Fibroblast of lung (primary cell): ENCODE measurements around the gene SLC38A7.

Experiments used
- EZH2 ChIP-seq: IDR thresholded peaks from 2 replicates; pipeline ENCODE4 v1.5.1; 2012; ENCODE audit warnings: low read length, control low read depth, mild to moderate bottlenecking; ENCODE audit errors: missing control alignments
- TF ChIP-seq, protein P1 (sequence below), 2 donors: IDR thresholded peaks in 1 of 2; conservative IDR thresholded peaks in 1 of 2; 1 replicate in 1 of 2; 2 replicates in 1 of 2; pipeline ENCODE4 v1.5.1; 2011 to 2012; ENCODE audit warnings: low read length in 2 of 2, control low read depth in 1 of 2, inconsistent platforms in 1 of 2, low read depth in 1 of 2, mild to moderate bottlenecking in 1 of 2

DNA sequence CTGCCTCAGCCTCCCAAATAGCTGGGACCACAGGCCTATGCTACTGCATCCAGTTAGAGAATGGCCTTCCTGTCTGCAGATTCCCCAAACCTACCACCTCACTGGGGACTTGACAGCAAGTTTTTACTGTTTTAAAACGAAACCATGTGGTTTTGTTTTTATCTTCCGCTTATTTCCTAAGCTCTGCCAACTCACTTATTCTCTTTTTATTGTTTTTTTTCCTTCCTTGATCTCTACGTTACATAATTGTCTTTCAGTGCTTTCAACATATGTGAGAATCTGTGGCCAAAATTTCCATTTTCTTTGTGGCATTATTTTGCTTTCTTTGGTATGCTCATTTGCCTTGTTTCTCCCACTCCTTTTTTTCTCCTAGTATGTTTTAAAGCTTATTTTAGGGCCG is 14.6 kb upstream of the SLC38A7 start:
- TF ChIP-seq, protein P1, sequence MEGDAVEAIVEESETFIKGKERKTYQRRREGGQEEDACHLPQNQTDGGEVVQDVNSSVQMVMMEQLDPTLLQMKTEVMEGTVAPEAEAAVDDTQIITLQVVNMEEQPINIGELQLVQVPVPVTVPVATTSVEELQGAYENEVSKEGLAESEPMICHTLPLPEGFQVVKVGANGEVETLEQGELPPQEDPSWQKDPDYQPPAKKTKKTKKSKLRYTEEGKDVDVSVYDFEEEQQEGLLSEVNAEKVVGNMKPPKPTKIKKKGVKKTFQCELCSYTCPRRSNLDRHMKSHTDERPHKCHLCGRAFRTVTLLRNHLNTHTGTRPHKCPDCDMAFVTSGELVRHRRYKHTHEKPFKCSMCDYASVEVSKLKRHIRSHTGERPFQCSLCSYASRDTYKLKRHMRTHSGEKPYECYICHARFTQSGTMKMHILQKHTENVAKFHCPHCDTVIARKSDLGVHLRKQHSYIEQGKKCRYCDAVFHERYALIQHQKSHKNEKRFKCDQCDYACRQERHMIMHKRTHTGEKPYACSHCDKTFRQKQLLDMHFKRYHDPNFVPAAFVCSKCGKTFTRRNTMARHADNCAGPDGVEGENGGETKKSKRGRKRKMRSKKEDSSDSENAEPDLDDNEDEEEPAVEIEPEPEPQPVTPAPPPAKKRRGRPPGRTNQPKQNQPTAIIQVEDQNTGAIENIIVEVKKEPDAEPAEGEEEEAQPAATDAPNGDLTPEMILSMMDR (conservative IDR thresholded peaks at IDR 0.05 in 1 of 2, IDR thresholded peaks at IDR 0.05 in 1 of 2; ENCODE audit: low read depth in 1 of 2, low read length in 2 of 2): no peak
- TF ChIP-seq EZH2: no peak
